ENCODE measurements around the gene SIGLEC7. TPM values are rescaled to one million over a fixed set of nuclear protein-coding genes. Genes with fewer than 3 reads are reported as not detected.

Gene SIGLEC7
- not detected for total RNA-seq

DNA sequence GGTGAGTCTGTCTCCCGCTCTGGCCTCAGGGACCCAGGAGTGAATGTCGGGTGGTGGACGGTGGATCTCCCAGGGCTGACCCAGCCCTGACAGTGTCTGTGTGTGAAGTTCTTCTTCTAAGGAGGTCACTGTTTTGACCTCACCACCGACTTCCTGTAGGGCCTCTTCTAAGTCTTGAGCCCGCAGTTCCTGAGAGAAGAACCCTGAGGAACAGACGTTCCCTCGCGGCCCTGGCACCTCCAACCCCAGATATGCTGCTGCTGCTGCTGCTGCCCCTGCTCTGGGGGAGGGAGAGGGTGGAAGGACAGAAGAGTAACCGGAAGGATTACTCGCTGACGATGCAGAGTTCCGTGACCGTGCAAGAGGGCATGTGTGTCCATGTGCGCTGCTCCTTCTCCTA is at the start of gene SIGLEC7:
SIGLEC7 (plus strand) TSS at position 183 of the 400 bp plus-strand sequence; CDS start at position 252, 69 bp downstream.
- DNase-seq (no peak), ATAC-seq (replicated peaks in 1 of 2) (no peak)
- H3K27ac Mint-ChIP-seq: no peak within 1 kb of the TSS
- no peak within 1 kb of the TSS for H3K4me3 Mint-ChIP-seq
- H3K27me3 Mint-ChIP-seq (ENCODE audit: low read depth): peaks cover 5% of the 10 kb centered on the region
- no peaks in the 10 kb centered on the region for H3K36me3 Mint-ChIP-seq (ENCODE audit: insufficient read depth in 2 of 2)
- H3K9me3 Mint-ChIP-seq: no peaks in the 10 kb centered on the region
- peaks cover 16% of the 10 kb centered on the region for H3K4me1 Mint-ChIP-seq (ENCODE audit: low read depth)

GRCh38 chr19:51093101-51093500 is 49.0 kb upstream of the SIGLEC7 start:
- Mint-ChIP-seq H3K4me1 (ENCODE audit: low read depth) (peaks cover 11% of the 10 kb centered on the region), H3K36me3 (ENCODE audit: insufficient read depth in 2 of 2) (no peaks in the 10 kb centered on the region), H3K9me3 (no peaks in the 10 kb centered on the region), H3K27me3 (ENCODE audit: low read depth) (no peaks in the 10 kb centered on the region), H3K27ac (no peak overlapping the region), H3K4me3 (no peak overlapping the region)
- ATAC-seq (replicated peaks in 1 of 2) (no peak), DNase-seq (no peak)

DNA sequence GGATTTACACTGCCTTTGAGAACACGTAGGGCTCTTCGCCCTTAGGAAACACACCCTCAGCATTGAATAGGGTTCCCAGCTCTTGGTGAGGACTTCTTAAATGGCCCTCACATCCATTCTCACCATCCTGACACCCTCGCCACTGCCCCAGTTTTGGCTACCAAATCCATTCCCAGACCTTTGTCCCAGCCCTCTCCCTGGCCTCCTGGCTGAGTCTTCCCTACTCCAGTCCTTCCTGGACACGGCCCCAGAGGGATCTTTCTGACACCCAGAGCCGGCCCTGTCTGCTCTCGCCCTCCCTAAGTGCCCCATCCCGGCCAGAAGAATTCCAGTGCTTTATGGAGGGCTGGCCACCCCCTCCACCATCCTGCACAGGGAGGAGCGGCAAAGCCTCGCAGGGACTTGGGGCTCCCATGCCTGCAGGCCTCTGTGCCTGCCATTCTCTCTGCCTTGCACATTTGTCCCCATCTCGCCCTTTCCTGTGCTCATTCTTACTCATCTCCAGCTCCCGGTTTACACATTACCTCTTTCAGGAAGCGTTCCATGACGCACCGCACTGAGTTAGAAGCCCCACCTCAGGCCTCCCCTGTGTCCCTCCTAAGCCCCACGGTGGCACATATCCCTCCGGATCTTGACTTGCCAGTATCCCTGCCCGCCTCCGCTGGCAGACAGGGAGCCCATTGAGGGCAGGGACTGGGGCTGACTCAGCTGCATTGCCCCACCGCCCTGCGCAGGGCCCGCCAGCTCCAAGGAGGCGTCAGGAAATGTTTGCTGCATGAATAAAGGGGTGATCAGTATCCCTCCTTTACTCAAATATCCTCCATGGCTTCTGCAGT is 48.4 kb upstream of the SIGLEC7 start:
- Mint-ChIP-seq H3K36me3 (ENCODE audit: insufficient read depth in 2 of 2) (no peaks in the 10 kb centered on the region), H3K4me1 (ENCODE audit: low read depth) (peaks cover 11% of the 10 kb centered on the region), H3K27ac (no peak overlapping the region), H3K27me3 (ENCODE audit: low read depth) (no peaks in the 10 kb centered on the region), H3K4me3 (no peak overlapping the region), H3K9me3 (no peaks in the 10 kb centered on the region)
- DNase-seq (no peak), ATAC-seq (replicated peaks in 1 of 2) (no peak)

- H3K36me3 Mint-ChIP-seq (ENCODE audit: insufficient read depth in 2 of 2): peaks cover 2% of the 10 kb centered on the region in 2 donors
- H3K4me1 Mint-ChIP-seq (ENCODE audit: low read depth): peaks cover 15% of the 10 kb centered on the region
- H3K27me3 Mint-ChIP-seq (ENCODE audit: low read depth): no peaks in the 10 kb centered on the region
- ATAC-seq (replicated peaks in 1 of 2) (no peak), DNase-seq (peak; percentile 36 to 43)
- no peaks in the 10 kb centered on the region for H3K9me3 Mint-ChIP-seq
- no peak overlapping the region for H3K4me3 Mint-ChIP-seq
- H3K27ac Mint-ChIP-seq: no peak overlapping the region
Observed at GRCh38 chr19:51094696-51095279, 47.3 kb upstream of the SIGLEC7 start.

GRCh38 chr19:51096473-51097165 is 45.5 kb upstream of the SIGLEC7 start:
- ATAC-seq (replicated peaks in 1 of 2): no peak
- H3K27ac Mint-ChIP-seq: peak overlapping the region; percentile 20
- no peaks in the 10 kb centered on the region for H3K27me3 Mint-ChIP-seq (ENCODE audit: low read depth)
- H3K4me3 Mint-ChIP-seq: no peak overlapping the region
- no peaks in the 10 kb centered on the region for H3K9me3 Mint-ChIP-seq
- peaks cover 17% of the 10 kb centered on the region for H3K4me1 Mint-ChIP-seq (ENCODE audit: low read depth)
- H3K36me3 Mint-ChIP-seq (ENCODE audit: insufficient read depth in 2 of 2): peaks cover 2 to 5% of the 10 kb centered on the region in 2 donors
- no peak for DNase-seq

DNA sequence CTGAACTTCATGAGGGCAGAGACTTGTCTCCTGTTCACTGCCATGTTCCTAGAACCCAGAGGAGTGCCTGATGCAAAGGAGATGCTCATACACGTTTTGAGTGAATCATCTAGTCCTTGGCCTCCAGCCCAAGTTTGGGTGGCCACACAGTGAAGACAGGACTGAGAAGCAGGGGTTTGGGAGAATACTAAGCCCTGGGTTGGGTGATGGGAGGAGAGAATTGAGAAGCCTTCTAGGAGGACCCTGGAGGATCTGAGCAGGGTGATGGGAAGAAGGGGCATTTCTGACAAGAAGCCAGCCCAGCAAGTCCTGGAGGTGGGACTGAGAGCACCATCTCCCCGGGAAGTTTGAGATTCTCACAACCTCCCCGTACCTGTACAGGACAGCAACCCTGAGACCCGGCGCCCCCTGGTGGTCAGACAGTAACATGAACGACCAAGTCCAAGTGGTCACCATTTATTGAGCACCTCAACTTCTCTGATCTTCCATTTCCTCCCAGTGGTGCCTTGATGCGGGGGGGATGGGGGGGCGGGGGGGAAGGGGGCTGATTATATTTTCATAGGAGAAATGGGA is 44.8 kb upstream of the SIGLEC7 start:
- Mint-ChIP-seq H3K9me3 (no peaks in the 10 kb centered on the region), H3K27ac (peak overlapping the region; percentile 20), H3K4me3 (no peak overlapping the region), H3K4me1 (ENCODE audit: low read depth) (peaks cover 17% of the 10 kb centered on the region), H3K36me3 (ENCODE audit: insufficient read depth in 2 of 2) (peaks cover 2 to 5% of the 10 kb centered on the region in 2 donors), H3K27me3 (ENCODE audit: low read depth) (no peaks in the 10 kb centered on the region)
- DNase-seq (peak; percentile 72 to 81), ATAC-seq (replicated peaks in 1 of 2) (peak; percentile 46 to 65)

DNA sequence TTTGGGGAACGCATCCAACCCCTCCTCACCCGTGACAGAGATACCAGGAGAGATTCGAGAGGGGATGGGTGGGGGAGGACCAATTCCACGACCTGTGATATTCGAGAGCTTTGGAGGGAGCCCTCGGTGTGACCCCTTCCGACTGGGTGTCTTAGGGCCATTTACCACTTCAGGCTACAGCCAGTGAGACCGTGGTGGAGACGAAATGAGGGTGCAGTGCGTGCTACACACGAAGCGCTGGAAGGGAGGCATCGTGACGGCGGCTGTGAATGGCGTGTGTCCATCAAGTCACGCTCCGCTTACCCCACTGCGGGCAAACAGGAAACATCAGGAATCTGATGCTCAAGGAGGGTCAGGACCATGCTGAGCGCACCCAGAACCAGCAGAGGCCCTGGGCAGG is 44.3 kb upstream of the SIGLEC7 start:
- Mint-ChIP-seq H3K27me3 (ENCODE audit: low read depth) (no peaks in the 10 kb centered on the region), H3K36me3 (ENCODE audit: insufficient read depth in 2 of 2) (peaks cover 2 to 8% of the 10 kb centered on the region in 2 donors)

DNA sequence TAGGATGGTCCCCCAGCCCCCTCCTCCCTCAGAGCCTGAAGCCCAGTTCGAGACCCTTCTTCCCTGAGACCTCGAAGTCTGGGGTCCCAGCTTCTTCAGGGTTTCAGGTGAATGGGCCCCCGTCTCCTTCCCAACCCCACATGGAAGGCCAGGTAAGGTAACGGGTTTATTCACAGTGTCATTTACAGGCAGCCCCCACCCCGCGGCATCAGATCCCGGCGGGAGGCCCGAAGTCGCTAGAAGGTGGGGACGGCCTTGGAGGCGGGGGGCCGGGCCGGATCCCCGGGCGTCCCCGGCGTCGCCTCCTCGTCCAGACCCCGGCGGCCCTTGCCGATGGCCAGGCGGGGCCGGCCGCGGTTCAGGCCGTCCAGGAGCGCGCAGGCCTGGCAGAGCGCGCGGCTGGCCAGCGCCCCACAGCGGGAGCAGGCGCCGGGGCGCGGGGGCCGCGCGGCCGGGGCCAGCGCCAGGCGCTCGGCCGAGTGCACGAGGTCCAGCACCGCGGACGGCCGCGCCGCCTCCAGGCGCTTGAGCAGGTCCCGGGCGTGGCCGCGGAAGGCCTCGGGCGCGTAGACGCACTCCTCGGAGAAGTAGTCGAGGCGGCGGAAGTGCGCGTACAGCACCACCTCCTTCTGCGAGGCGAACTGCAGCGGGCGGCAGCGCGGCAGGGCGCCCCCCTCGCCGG is 43.6 kb upstream of the SIGLEC7 start:
- peak; percentile 54 to 71 for ATAC-seq (replicated peaks in 1 of 2)
- no peak overlapping the region for H3K27ac Mint-ChIP-seq
- peaks cover 20% of the 10 kb centered on the region for H3K4me1 Mint-ChIP-seq (ENCODE audit: low read depth)
- H3K9me3 Mint-ChIP-seq: no peaks in the 10 kb centered on the region
- H3K36me3 Mint-ChIP-seq (ENCODE audit: insufficient read depth in 2 of 2): peaks cover 2 to 10% of the 10 kb centered on the region in 2 donors
- no peaks in the 10 kb centered on the region for H3K27me3 Mint-ChIP-seq (ENCODE audit: low read depth)
- DNase-seq: peak; percentile 25 to 27
- H3K4me3 Mint-ChIP-seq: no peak overlapping the region

More for the DNA sequence above, 44.3 kb upstream of the SIGLEC7 start:
- DNase-seq (no peak), ATAC-seq (replicated peaks in 1 of 2) (no peak)
- H3K4me1 Mint-ChIP-seq (ENCODE audit: low read depth): peaks cover 17% of the 10 kb centered on the region
- H3K4me3 Mint-ChIP-seq: no peak overlapping the region
- no peaks in the 10 kb centered on the region for H3K9me3 Mint-ChIP-seq
- no peak overlapping the region for H3K27ac Mint-ChIP-seq

DNA sequence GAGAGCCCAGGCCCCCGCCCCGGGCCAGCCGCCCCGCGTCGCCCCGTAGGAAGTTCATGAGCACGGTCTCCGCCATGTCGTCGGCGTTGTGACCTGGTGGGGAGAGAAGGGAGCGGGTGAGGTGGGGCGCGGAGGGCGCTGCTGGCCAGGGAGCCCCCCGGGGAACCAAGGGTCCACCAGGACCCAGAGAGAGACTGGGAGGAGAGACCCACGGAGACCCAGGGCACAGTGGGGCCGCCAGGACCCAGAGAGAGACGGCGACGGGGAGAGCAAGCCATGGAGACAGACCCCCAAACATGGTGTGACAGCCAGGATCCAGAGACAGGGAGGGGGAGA is 43.1 kb upstream of the SIGLEC7 start:
- Mint-ChIP-seq H3K36me3 (ENCODE audit: insufficient read depth in 2 of 2) (peaks cover 2 to 10% of the 10 kb centered on the region in 2 donors), H3K27me3 (ENCODE audit: low read depth) (no peaks in the 10 kb centered on the region), H3K27ac (no peak overlapping the region), H3K4me1 (ENCODE audit: low read depth) (peaks cover 19% of the 10 kb centered on the region), H3K4me3 (peak overlapping the region in 1 of 2 donors; percentile 4), H3K9me3 (no peaks in the 10 kb centered on the region)
- ATAC-seq (replicated peaks in 1 of 2) (no peak), DNase-seq (no peak)

GRCh38 chr19:51100601-51101000 is 41.5 kb upstream of the SIGLEC7 start:
- H3K36me3 Mint-ChIP-seq (ENCODE audit: insufficient read depth in 2 of 2): peaks cover 2 to 12% of the 10 kb centered on the region in 2 donors
- no peaks in the 10 kb centered on the region for H3K27me3 Mint-ChIP-seq (ENCODE audit: low read depth)
- peaks cover 23% of the 10 kb centered on the region for H3K4me1 Mint-ChIP-seq (ENCODE audit: low read depth)
- H3K27ac Mint-ChIP-seq: peak overlapping the region; percentile 63
- H3K9me3 Mint-ChIP-seq: no peaks in the 10 kb centered on the region
- no peak overlapping the region for H3K4me3 Mint-ChIP-seq
- DNase-seq: no peak
- ATAC-seq (replicated peaks in 1 of 2): no peak

- ATAC-seq (replicated peaks in 1 of 2) (no peak), DNase-seq (no peak)
- Mint-ChIP-seq H3K36me3 (ENCODE audit: insufficient read depth in 2 of 2) (peaks cover 2 to 12% of the 10 kb centered on the region in 2 donors), H3K9me3 (no peaks in the 10 kb centered on the region), H3K4me1 (ENCODE audit: low read depth) (peaks cover 30% of the 10 kb centered on the region), H3K4me3 (no peak overlapping the region), H3K27me3 (ENCODE audit: low read depth) (no peaks in the 10 kb centered on the region), H3K27ac (no peak overlapping the region)
Observed at GRCh38 chr19:51101171-51101865, 40.8 kb upstream of the SIGLEC7 start.

DNA sequence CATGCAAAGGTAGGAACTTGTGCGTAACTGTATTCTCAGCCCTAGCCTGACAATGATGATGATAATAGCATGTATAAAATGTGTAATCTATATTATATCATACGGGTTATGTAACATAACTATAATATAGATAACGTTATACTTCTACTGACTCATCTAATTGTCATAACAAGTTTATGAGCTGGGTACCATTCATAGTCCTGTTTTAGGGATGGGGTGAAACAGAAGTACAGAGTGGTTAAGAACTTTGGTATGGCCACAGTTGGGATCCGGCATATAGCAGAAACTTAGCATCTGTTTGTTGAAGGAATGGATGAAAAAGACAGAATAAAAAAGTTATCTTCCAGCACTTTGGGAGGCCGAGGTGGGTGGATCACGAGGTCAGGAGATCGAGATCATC is 39.1 kb upstream of the SIGLEC7 start:
- no peak for ATAC-seq (replicated peaks in 1 of 2)
- H3K36me3 Mint-ChIP-seq (ENCODE audit: insufficient read depth in 2 of 2): peaks cover 2 to 15% of the 10 kb centered on the region in 2 donors
- no peaks in the 10 kb centered on the region for H3K9me3 Mint-ChIP-seq
- DNase-seq: no peak
- peaks cover 35% of the 10 kb centered on the region for H3K4me1 Mint-ChIP-seq (ENCODE audit: low read depth)
- H3K27ac Mint-ChIP-seq: peak overlapping the region; percentile 62
- no peaks in the 10 kb centered on the region for H3K27me3 Mint-ChIP-seq (ENCODE audit: low read depth)
- H3K4me3 Mint-ChIP-seq: no peak overlapping the region

Measured in activated T-cell treated with anti-CD3 and anti-CD28 coated beads, Interleukin-2, amount 50 U/mL, for 72 hours (primary cell).